ENCODE data around the gene ZMIZ1. TPM values are rescaled to one million over a fixed set of nuclear protein-coding genes. Genes with fewer than 3 reads are reported as not detected.

Gene ZMIZ1
- total RNA-seq, 1 experiment from 2014 or later, result 35.8 TPM

DNA sequence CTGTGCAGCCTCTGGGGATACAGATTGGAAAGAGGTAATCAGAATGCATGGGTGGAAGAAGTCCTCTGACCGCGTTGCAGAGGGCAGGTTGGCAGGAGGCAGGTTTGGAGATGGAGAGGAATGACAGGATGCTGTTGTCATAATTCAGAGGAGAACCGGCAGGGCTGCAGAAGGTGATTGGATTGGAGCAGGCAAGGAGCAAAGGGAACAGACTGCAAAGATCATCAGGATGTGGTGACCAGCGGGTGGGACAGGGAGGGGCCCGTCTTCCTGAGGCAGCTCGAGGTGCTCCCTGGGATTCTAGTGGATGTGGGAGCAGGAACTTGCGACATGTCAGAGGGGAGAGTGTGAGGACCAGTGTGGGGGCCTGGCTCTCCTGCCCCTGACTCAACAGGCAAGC, 200.0 kb downstream of the ZMIZ1 start:
- TF ChIP-seq EZH2 (IDR thresholded peaks at IDR 0.05; ENCODE audit: borderline replicate concordance, low read depth, low read length, poor library complexity, severe bottlenecking), result no peak
- TF ChIP-seq, protein P1, sequence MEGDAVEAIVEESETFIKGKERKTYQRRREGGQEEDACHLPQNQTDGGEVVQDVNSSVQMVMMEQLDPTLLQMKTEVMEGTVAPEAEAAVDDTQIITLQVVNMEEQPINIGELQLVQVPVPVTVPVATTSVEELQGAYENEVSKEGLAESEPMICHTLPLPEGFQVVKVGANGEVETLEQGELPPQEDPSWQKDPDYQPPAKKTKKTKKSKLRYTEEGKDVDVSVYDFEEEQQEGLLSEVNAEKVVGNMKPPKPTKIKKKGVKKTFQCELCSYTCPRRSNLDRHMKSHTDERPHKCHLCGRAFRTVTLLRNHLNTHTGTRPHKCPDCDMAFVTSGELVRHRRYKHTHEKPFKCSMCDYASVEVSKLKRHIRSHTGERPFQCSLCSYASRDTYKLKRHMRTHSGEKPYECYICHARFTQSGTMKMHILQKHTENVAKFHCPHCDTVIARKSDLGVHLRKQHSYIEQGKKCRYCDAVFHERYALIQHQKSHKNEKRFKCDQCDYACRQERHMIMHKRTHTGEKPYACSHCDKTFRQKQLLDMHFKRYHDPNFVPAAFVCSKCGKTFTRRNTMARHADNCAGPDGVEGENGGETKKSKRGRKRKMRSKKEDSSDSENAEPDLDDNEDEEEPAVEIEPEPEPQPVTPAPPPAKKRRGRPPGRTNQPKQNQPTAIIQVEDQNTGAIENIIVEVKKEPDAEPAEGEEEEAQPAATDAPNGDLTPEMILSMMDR (conservative IDR thresholded peaks at IDR 0.05; ENCODE audit: low read depth, low read length), result no peak
- Histone ChIP-seq H3K36me3 (ENCODE audit: insufficient read depth, low read length, poor library complexity, severe bottlenecking) (no peaks in the 10 kb centered on the region), H3K27me3 (replicated peaks; ENCODE audit: insufficient read depth, low read depth, low read length, poor library complexity) (no peaks in the 10 kb centered on the region), H3K9me3 (ENCODE audit: low read depth, low read length, poor library complexity, severe bottlenecking) (no peaks in the 10 kb centered on the region), H3K27ac (ENCODE audit: low read depth, low read length, poor library complexity, severe bottlenecking) (no peak overlapping the region), H3K4me3 (ENCODE audit: low read depth, low read length, poor library complexity, severe bottlenecking) (no peak overlapping the region), H3K4me1 (ENCODE audit: insufficient read depth, low read length, poor library complexity, severe bottlenecking) (peaks cover 21% of the 10 kb centered on the region)
- intact Hi-C loops (cut with micrococcal nuclease; ENCODE audit: unreplicated experiment), result no loop called here
- no peak for DNase-seq (ENCODE audit: low spot score)
- ChIA-PET CTCF (no interaction called here), POLR2A (ENCODE audit: low non-redundant PET) (no interaction called here)
- no TSS peak for BruUV-seq (replicated peaks)

DNA sequence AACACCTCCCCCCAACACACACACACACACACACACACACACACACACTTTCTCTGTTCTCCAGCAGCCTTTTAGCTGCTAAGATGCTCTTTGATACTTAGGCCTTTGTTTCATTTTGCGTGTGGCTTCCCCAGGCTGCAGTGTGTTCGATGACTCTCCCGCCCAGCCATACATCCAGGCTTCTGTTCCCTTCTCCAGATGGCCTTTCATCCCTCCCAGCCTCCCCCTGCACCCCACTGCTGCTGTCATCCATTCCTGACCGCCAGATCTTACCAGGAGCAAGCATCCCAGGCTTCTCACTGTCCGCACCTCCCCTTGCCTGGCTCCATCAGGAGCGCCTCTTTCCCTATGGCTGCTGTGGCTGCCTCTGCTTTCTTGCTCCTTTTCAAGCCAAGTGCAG, 200.7 kb downstream of the ZMIZ1 start:
- POLR2A ChIA-PET (ENCODE audit: low non-redundant PET), result no interaction called here
- TF ChIP-seq, protein P1 (conservative IDR thresholded peaks at IDR 0.05; ENCODE audit: low read depth, low read length), result no peak
- TF ChIP-seq EZH2 (IDR thresholded peaks at IDR 0.05; ENCODE audit: borderline replicate concordance, low read depth, low read length, poor library complexity, severe bottlenecking), result no peak
- Histone ChIP-seq H3K4me1 (ENCODE audit: insufficient read depth, low read length, poor library complexity, severe bottlenecking) (peaks cover 26% of the 10 kb centered on the region), H3K27me3 (replicated peaks; ENCODE audit: insufficient read depth, low read depth, low read length, poor library complexity) (no peaks in the 10 kb centered on the region), H3K4me3 (ENCODE audit: low read depth, low read length, poor library complexity, severe bottlenecking) (no peak overlapping the region), H3K9me3 (ENCODE audit: low read depth, low read length, poor library complexity, severe bottlenecking) (no peaks in the 10 kb centered on the region), H3K36me3 (ENCODE audit: insufficient read depth, low read length, poor library complexity, severe bottlenecking) (no peaks in the 10 kb centered on the region), H3K27ac (ENCODE audit: low read depth, low read length, poor library complexity, severe bottlenecking) (no peak overlapping the region)
- intact Hi-C loops (cut with micrococcal nuclease; ENCODE audit: unreplicated experiment), result no loop called here
- no TSS peak for BruUV-seq (replicated peaks)
- DNase-seq (ENCODE audit: low spot score), result no peak
- CTCF ChIA-PET, result no interaction called here

DNA sequence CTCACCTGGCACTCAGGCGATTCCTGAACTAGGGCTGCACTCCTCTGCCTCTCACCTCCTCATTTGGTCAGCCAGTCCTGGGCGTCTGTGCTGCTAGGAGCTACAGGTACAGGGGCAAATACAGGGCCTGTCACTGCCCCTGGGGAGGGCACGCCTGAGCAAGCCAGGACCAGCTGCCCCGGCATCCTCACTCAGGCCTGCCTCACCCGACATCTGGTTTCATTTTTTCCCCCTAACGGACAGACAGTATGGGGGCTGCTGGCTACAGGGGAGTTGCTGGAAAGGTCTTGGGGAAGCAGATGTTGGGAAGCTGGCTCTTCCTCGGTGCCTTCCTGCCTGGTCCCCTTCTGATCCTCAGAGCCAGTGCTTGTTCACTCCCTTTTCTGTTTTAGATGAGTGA, 201.2 kb downstream of the ZMIZ1 start:
- Histone ChIP-seq H3K36me3 (ENCODE audit: insufficient read depth, low read length, poor library complexity, severe bottlenecking) (no peaks in the 10 kb centered on the region), H3K27ac (ENCODE audit: low read depth, low read length, poor library complexity, severe bottlenecking) (no peak overlapping the region), H3K9me3 (ENCODE audit: low read depth, low read length, poor library complexity, severe bottlenecking) (no peaks in the 10 kb centered on the region), H3K4me3 (ENCODE audit: low read depth, low read length, poor library complexity, severe bottlenecking) (no peak overlapping the region), H3K27me3 (replicated peaks; ENCODE audit: insufficient read depth, low read depth, low read length, poor library complexity) (no peaks in the 10 kb centered on the region), H3K4me1 (ENCODE audit: insufficient read depth, low read length, poor library complexity, severe bottlenecking) (peaks cover 26% of the 10 kb centered on the region)
- intact Hi-C loops (cut with micrococcal nuclease; ENCODE audit: unreplicated experiment), result no loop called here
- ChIA-PET POLR2A (ENCODE audit: low non-redundant PET) (no interaction called here), CTCF (no interaction called here)
- DNase-seq (ENCODE audit: low spot score), result no peak
- no TSS peak for BruUV-seq (replicated peaks)
- TF ChIP-seq, protein P1 (conservative IDR thresholded peaks at IDR 0.05; ENCODE audit: low read depth, low read length), result no peak
- no peak for TF ChIP-seq EZH2 (IDR thresholded peaks at IDR 0.05; ENCODE audit: borderline replicate concordance, low read depth, low read length, poor library complexity, severe bottlenecking)
